ENCODE data around the gene MOB2. TPM values are rescaled to one million over a fixed set of nuclear protein-coding genes. Genes with fewer than 3 reads are reported as not detected.

MOB2 gene
- 10 to 100 TPM; 39.3 to 46.5 TPM for total RNA-seq

GRCh38 chr11:1486054-1486825 is at the start of gene MOB2:
Gene MOB2 (minus strand): TSS chr11:1486779. CDS start chr11:1486556, 223 bp downstream.
- 43% methylated on average over 26 of the region's 31 CpGs for WGBS
- intact Hi-C loops (cut with DNase I): loop anchor here (2.0 kb wide), 1 partner anchor 29 kb away; no protein-coding TSS in a partner anchor
- no peak for DNase-seq (ENCODE audit: low spot score)

GRCh38 chr11:1534682-1535081 is 48.1 kb upstream of the MOB2 start:
- Histone ChIP-seq H3K27me3 (replicated peaks; ENCODE audit: insufficient read depth) (no peaks in the 10 kb centered on the region), H3K9me3 (no peaks in the 10 kb centered on the region), H3K4me1 (replicated peaks) (peaks cover 23% of the 10 kb centered on the region), H3K27ac (no peak overlapping the region), H3K4me3 (no peak overlapping the region), H3K36me3 (no peaks in the 10 kb centered on the region)
- DNase-seq (ENCODE audit: low spot score): no peak
- TF ChIP-seq POLR2AphosphoS5 (IDR thresholded peaks at IDR 0.05): no peak
- TF ChIP-seq CTCF (IDR thresholded peaks at IDR 0.05): no peak
- TF ChIP-seq POLR2A (IDR thresholded peaks at IDR 0.05): no peak
- intact Hi-C loops (cut with DNase I): loop anchor here (5.0 kb wide), 1 partner anchor 82 kb away; no protein-coding TSS in a partner anchor
- WGBS: 85% methylated on average over 14 of the region's 14 CpGs

More at GRCh38 chr11:1486054-1486825, at the start of gene MOB2:
- no peak for TF ChIP-seq POLR2A (IDR thresholded peaks at IDR 0.05)
- TF ChIP-seq POLR2AphosphoS5 (IDR thresholded peaks at IDR 0.05): no peak
- TF ChIP-seq CTCF (IDR thresholded peaks at IDR 0.05): peak in 1 of 4 experiments; percentile 12
- no peaks in the 10 kb centered on the region for H3K36me3 ChIP-seq
- H3K9me3 ChIP-seq: no peaks in the 10 kb centered on the region
- H3K4me1 ChIP-seq (replicated peaks): peaks cover 10% of the 10 kb centered on the region
- peak within 1 kb of the TSS; percentile 27 to 41 for H3K27ac ChIP-seq
- H3K4me3 ChIP-seq: peak within 1 kb of the TSS; percentile 9 to 17
- no peaks in the 10 kb centered on the region for H3K27me3 ChIP-seq (replicated peaks; ENCODE audit: insufficient read depth)

- Histone ChIP-seq H3K27me3 (replicated peaks; ENCODE audit: insufficient read depth) (no peaks in the 10 kb centered on the region), H3K4me3 (no peak overlapping the region), H3K4me1 (replicated peaks) (peaks cover 23% of the 10 kb centered on the region), H3K27ac (no peak overlapping the region), H3K36me3 (no peaks in the 10 kb centered on the region), H3K9me3 (no peaks in the 10 kb centered on the region)
- intact Hi-C loops (cut with DNase I): loop anchor here (5.0 kb wide), 1 partner anchor 82 kb away; no protein-coding TSS in a partner anchor
- TF ChIP-seq POLR2AphosphoS5 (IDR thresholded peaks at IDR 0.05) (no peak), CTCF (IDR thresholded peaks at IDR 0.05) (no peak), POLR2A (IDR thresholded peaks at IDR 0.05) (no peak)
- DNase-seq (ENCODE audit: low spot score): no peak
- WGBS: 88% methylated on average over 7 of the region's 7 CpGs
These were observed 47.6 kb upstream of the MOB2 start for GRCh38 chr11:1534171-1534570.

GRCh38 chr11:1533342-1533725 is 46.8 kb upstream of the MOB2 start:
- no peaks in the 10 kb centered on the region for H3K27me3 ChIP-seq (replicated peaks; ENCODE audit: insufficient read depth)
- H3K4me3 ChIP-seq: no peak overlapping the region
- intact Hi-C loops (cut with DNase I): loop anchor here (5.0 kb wide), 1 partner anchor 81 kb away; no protein-coding TSS in a partner anchor
- peaks cover 23% of the 10 kb centered on the region for H3K4me1 ChIP-seq (replicated peaks)
- WGBS: 89% methylated on average over 10 of the region's 10 CpGs
- H3K9me3 ChIP-seq: no peaks in the 10 kb centered on the region
- no peaks in the 10 kb centered on the region for H3K36me3 ChIP-seq
- TF ChIP-seq POLR2A (IDR thresholded peaks at IDR 0.05) (no peak), POLR2AphosphoS5 (IDR thresholded peaks at IDR 0.05) (no peak), CTCF (IDR thresholded peaks at IDR 0.05) (no peak)
- peak overlapping the region; percentile 51 to 63 for H3K27ac ChIP-seq
- DNase-seq (ENCODE audit: low spot score): no peak

Data from prostate gland (tissue), 2 donors.